ENCODE results near the gene IL1R1. TPM values are rescaled to one million over a fixed set of nuclear protein-coding genes. Genes with fewer than 3 reads are reported as not detected.

The IL1R1 gene
- total RNA-seq, 1 experiment from 2014 or later: 5.2 TPM

DNA sequence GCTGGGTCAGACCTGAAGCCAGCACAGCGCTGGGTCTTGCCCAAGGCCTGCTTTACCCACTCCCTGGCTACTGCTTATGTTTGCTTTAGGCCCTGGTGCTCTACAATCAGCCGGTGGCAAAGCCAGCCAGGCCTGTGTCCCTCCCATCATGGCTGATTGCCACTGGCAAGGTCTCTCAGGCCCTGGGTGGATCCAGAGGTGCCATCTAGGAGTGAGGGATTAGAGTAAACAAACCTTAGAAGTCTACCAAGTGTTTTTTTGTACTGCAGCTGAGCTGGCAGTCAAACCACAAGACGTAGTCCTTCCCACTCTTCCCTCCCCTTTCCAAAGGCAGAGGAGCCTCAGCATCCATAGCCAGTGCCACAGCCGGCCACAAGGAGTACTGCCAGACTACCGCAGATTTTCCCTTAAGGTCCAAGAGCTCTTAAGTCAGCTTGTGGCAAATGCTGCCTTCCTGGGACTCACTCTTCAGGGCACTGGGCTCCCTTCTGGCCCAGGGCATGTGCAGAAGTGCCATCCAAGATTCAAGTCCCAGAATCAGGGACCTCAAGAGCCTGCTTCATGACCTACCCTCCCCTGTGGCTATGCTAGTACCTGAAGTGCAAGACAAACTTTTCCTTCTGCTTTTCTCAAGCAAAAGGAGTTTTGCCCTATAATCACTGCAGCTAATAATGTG is 64.3 kb downstream of the IL1R1 start:
- CTCF ChIA-PET: interaction anchor here (0.6 to 0.8 kb wide), 2 partner anchors 33 to 555 kb away, joined by 3 read pairs; no protein-coding TSS in a partner anchor
- no peak overlapping the region for H3K27ac Mint-ChIP-seq (ENCODE audit: low read depth, unreplicated experiment)
- POLR2A ChIA-PET: no interaction called here
- BruUV-seq (replicated peaks): no TSS peak
- TF ChIP-seq, protein P1, sequence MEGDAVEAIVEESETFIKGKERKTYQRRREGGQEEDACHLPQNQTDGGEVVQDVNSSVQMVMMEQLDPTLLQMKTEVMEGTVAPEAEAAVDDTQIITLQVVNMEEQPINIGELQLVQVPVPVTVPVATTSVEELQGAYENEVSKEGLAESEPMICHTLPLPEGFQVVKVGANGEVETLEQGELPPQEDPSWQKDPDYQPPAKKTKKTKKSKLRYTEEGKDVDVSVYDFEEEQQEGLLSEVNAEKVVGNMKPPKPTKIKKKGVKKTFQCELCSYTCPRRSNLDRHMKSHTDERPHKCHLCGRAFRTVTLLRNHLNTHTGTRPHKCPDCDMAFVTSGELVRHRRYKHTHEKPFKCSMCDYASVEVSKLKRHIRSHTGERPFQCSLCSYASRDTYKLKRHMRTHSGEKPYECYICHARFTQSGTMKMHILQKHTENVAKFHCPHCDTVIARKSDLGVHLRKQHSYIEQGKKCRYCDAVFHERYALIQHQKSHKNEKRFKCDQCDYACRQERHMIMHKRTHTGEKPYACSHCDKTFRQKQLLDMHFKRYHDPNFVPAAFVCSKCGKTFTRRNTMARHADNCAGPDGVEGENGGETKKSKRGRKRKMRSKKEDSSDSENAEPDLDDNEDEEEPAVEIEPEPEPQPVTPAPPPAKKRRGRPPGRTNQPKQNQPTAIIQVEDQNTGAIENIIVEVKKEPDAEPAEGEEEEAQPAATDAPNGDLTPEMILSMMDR (IDR thresholded peaks at IDR 0.05; ENCODE audit: unreplicated experiment): no peak
- no peaks in the 10 kb centered on the region for H3K36me3 Mint-ChIP-seq (ENCODE audit: insufficient read depth, unreplicated experiment)
- DNase-seq (ENCODE audit: unreplicated experiment): no peak
- H3K4me3 Mint-ChIP-seq (ENCODE audit: unreplicated experiment): no peak overlapping the region
- intact Hi-C loops (cut with micrococcal nuclease): no loop called here
- H3K4me1 Mint-ChIP-seq (ENCODE audit: insufficient read depth, unreplicated experiment): no peaks in the 10 kb centered on the region
- H3K9me3 Mint-ChIP-seq (ENCODE audit: unreplicated experiment): peaks cover 27% of the 10 kb centered on the region
- H3K27me3 Mint-ChIP-seq (ENCODE audit: insufficient read depth, unreplicated experiment): no peaks in the 10 kb centered on the region

DNA sequence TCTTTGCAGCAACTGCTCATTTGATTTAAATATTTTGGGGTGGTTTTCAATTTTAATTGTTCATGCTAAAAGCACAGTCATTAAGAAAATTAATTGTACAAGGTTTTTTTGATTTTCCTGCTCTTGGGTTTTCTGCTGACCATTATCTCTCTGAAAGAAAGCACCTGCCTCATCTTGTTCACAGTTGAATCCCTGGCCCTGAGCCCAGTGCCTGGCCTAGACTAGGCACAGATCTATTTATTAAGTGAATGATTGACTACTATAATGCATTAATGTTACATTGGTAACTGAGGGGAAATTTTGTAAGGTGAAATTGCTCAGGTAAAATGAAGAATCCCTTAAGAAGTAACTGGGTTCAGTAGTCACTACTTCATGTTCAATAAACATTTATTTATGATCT is 66.2 kb downstream of the IL1R1 start:
- Mint-ChIP-seq H3K36me3 (ENCODE audit: insufficient read depth, unreplicated experiment) (no peaks in the 10 kb centered on the region), H3K27ac (ENCODE audit: low read depth, unreplicated experiment) (no peak overlapping the region), H3K27me3 (ENCODE audit: insufficient read depth, unreplicated experiment) (no peaks in the 10 kb centered on the region), H3K9me3 (ENCODE audit: unreplicated experiment) (peaks cover 22% of the 10 kb centered on the region), H3K4me3 (ENCODE audit: unreplicated experiment) (no peak overlapping the region), H3K4me1 (ENCODE audit: insufficient read depth, unreplicated experiment) (no peaks in the 10 kb centered on the region)
- BruUV-seq (replicated peaks): no TSS peak
- CTCF ChIA-PET: interaction anchor here (0.6 to 0.8 kb wide), 3 partner anchors 21 to 77 kb away, joined by 3 to 4 read pairs (median 3); no protein-coding TSS in a partner anchor
- POLR2A ChIA-PET: no interaction called here
- intact Hi-C loops (cut with micrococcal nuclease): no loop called here
- TF ChIP-seq, protein P1 (IDR thresholded peaks at IDR 0.05; ENCODE audit: unreplicated experiment): no peak
- no peak for DNase-seq (ENCODE audit: unreplicated experiment)

DNA sequence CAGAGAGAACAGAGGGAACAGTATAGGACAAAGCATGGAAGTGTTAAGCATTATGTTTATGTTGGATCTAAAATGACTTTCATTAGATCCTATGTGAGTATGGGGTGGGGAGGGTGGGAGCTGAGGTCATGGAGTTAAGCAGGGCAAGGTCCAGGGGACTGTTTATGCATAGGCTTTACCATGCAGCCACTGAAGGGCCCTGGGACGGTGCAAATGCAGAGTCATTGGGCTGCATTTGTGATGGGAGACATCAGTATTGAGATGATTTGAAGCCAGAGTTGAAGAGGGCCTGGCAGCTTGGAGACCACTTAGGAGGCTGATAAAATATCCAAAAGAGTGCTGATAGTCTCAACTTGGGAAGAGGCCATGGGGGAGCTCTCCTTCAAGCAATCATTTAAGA is 66.9 kb downstream of the IL1R1 start:
- H3K36me3 Mint-ChIP-seq (ENCODE audit: insufficient read depth, unreplicated experiment): no peaks in the 10 kb centered on the region
- no peaks in the 10 kb centered on the region for H3K4me1 Mint-ChIP-seq (ENCODE audit: insufficient read depth, unreplicated experiment)
- peaks cover 15% of the 10 kb centered on the region for H3K9me3 Mint-ChIP-seq (ENCODE audit: unreplicated experiment)

DNA sequence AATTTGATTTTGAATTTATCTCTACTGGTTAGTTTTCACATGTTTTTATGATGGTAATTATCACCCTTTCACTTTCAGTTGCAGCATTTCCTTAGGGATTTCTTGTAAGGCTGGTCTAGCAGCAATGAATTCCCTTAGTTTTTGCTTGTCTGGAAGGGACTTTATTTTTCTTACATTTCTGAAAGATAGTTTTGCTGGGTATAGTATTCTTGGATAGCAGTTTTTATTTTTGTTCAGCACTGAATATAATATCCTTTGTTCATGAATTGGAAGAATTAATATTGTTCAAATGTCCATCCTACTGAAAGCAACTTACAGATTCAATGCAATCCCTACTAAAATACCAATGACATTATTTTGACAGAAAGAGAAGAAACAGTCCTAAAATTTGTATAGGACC is 74.5 kb downstream of the IL1R1 start:
- intact Hi-C loops (cut with micrococcal nuclease): no loop called here
- Mint-ChIP-seq H3K4me3 (ENCODE audit: unreplicated experiment) (no peak overlapping the region), H3K9me3 (ENCODE audit: unreplicated experiment) (peaks cover 23% of the 10 kb centered on the region), H3K4me1 (ENCODE audit: insufficient read depth, unreplicated experiment) (no peaks in the 10 kb centered on the region), H3K36me3 (ENCODE audit: insufficient read depth, unreplicated experiment) (no peaks in the 10 kb centered on the region), H3K27ac (ENCODE audit: low read depth, unreplicated experiment) (no peak overlapping the region), H3K27me3 (ENCODE audit: insufficient read depth, unreplicated experiment) (no peaks in the 10 kb centered on the region)
- ChIA-PET POLR2A (no interaction called here), CTCF (no interaction called here)
- no TSS peak for BruUV-seq (replicated peaks)
- TF ChIP-seq, protein P1 (IDR thresholded peaks at IDR 0.05; ENCODE audit: unreplicated experiment): no peak
- DNase-seq (ENCODE audit: unreplicated experiment): no peak

More for the DNA sequence above, 66.9 kb downstream of the IL1R1 start:
- no TSS peak for BruUV-seq (replicated peaks)
- TF ChIP-seq, protein P1 (IDR thresholded peaks at IDR 0.05; ENCODE audit: unreplicated experiment): no peak
- no peaks in the 10 kb centered on the region for H3K27me3 Mint-ChIP-seq (ENCODE audit: insufficient read depth, unreplicated experiment)
- intact Hi-C loops (cut with micrococcal nuclease): no loop called here
- H3K4me3 Mint-ChIP-seq (ENCODE audit: unreplicated experiment): no peak overlapping the region
- ChIA-PET CTCF (interaction anchor here (0.6 to 0.7 kb wide), 3 partner anchors 45 to 506 kb away, joined by 3 read pairs; no protein-coding TSS in a partner anchor), POLR2A (no interaction called here)
- no peak for DNase-seq (ENCODE audit: unreplicated experiment)
- H3K27ac Mint-ChIP-seq (ENCODE audit: low read depth, unreplicated experiment): no peak overlapping the region

All from MCF 10A (cell line).